Activated CD4-positive, alpha-beta T cell treated with anti-CD3 and anti-CD28 coated beads, Interleukin-2, Interleukin-6, amounts not matched to agents 100 ng/mL and 50 ng/mL, durations not matched to agents 16 hours and 8 hours (primary cell): ENCODE data around the gene RTRAF.

Source experiments
- DNase-seq: peaks from one replicate; pipeline ENCODE4 v3.0.0-alpha.2; 2020

RTRAF gene

DNA sequence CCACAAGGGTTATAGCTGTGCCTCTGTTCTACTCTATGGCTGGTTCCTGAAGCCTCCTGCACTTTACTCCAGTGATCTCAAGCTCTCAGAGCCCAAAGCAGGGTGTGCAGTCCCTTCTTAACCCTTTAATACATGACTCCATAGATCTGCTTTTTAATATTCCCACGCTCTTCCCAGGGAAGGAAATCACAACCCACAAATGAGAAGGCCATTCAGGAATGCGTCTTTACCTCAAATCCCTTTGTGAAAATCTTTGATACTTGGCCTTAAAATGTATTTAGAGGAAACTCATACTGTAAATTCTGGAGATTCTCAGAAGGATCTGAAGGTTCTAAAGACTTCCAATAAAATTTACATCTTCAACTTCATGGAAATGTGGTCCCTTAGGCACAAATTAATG is 62.5 kb downstream of the RTRAF start:
- DNase-seq: no peak

DNA sequence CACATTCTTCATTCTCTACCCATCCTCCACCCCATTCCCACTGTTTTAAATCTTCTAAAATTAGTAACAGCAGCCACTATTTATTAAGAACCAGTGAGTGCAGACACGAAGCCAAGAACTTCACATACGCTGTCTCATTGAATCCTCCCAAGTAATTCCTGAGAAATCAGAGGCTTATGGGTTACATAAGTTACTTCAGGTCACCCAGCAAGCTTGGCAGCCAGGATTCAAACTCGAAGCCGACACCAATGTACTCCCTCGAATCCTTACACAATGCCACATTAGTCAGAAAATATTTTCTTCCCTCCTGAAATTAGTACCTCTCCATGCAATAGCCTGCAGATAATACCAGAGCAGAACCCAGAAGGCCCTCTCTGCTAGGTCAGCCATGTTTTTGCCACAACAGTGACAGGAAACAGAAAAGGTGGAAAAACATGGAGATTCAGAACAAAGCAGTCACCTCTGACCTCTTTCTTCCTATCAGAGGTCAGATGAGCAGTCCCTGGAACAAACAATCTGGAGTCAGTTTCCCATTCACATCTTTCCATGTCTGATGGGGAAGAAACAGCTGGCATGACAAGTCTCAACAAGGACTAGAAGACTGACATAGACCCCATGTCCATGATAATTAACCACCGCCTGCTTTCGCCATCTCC is 63.1 kb downstream of the RTRAF start:
- DNase-seq: no peak

GRCh38 chr14:52053044-52053443 is 63.7 kb downstream of the RTRAF start:
- DNase-seq: no peak

DNA sequence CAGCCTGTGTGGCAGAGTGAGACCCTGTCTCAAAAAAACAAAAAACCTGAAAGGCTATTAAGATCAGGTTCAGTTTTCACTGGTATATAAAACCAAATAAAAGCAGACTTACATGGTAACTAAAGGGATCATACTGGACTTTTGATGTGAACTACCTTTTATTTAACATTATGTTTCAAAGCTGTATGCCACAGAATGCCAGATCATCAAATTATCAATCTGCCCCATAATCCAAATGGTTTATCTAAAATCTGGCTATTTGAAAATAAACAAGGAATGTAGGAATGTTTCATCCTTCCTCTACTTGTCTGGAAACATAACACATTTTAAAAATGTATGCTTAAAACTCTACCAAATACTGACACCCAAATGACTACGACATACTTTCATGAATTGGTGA is 65.3 kb downstream of the RTRAF start:
- no peak for DNase-seq

DNA sequence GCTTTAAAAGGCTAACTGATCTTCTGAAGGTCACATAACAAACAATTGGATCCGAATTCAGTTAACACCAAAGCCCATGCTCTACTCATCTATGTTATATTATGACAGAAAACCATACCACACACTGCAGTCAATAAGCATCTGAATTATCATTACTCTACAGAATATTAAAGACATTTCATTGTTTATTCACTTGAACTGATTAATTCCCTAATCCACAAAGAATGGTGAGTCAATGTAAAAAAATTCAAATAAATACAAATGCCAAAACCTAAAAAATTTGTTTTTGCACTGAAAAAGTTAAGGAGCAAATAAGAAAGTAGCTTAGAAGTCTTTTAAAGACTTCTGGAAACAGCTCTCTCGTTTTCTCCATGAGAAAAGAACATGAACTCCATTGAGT is 65.8 kb downstream of the RTRAF start:
- no peak for DNase-seq

DNA sequence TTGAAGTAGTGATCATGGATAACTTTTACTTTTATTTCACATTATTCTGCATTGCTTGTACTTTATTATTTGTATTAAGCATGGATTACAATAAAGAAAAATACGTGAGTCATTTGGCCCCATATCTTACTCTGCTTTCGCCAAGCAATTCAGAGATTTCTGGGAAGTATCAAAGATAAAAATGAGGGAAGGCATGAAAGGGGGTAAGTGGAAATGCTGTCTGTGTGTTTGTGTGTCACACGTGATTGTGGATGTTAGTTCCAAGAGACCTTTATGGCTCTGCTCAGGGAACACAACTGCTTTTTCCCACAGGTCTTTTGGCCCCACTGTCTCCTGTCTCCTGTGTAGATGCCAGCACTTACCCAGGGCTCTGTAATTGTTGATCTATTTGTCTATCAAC is 69.0 kb downstream of the RTRAF start:
- no peak for DNase-seq

DNA sequence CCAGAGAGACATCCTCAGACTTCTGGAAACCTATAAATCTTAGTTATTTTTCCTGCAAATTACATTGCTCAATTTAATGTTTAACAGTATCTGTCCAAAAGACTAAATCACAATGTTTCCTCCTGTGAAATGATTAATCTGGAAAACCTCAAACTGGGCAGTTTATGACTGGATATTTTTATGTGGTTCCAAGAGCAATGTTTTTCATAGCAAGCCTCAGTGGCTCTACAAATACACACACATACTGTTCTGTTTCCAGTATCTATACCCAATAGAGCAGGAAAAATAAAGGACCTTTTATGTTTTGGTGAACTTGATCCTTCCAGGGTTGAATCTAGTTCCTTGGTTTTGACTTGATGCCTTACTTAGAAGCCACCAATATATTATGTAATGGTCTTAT is 70.3 kb downstream of the RTRAF start:
- DNase-seq: no peak

- no peak for DNase-seq
Measured at GRCh38 chr14:52060080-52060479, 70.7 kb downstream of the RTRAF start.
